Tibial artery (tissue), 4 donors: ENCODE results near the gene AGAP1.

Source experiments
- DNase-seq, 2 donors: peaks; one replicate each; pipeline ENCODE4 v3.0.0-alpha.2; 2019
- H3K27ac ChIP-seq, 2 donors: fragments of 200-600 bp; sonication (generic) in 1 of 2; 1 replicate in 1 of 2; 2 replicates in 1 of 2; pipeline ENCODE4 v1.5.1; 2018 to 2019; ENCODE audit warnings: mild to moderate bottlenecking in 1 of 2
- H3K27me3 ChIP-seq, 2 donors: fragments of 200-600 bp; sonication (generic) in 1 of 2; one replicate each; pipeline versions ENCODE4 v1.5.1 to v1.6.0; 2016 to 2019
- H3K36me3 ChIP-seq, 3 donors: fragments of 200-600 bp; sonication (generic) in 2 of 3; one replicate each; pipeline ENCODE4 v1.5.1; 2016 to 2019; ENCODE audit warnings: mild to moderate bottlenecking in 2 of 3
- H3K4me1 ChIP-seq, 4 donors: fragments of 200-600 bp; sonication (generic) in 2 of 4; 1 replicate in 3 of 4; 2 replicates in 1 of 4; pipeline ENCODE4 v1.5.1; 2016 to 2019
- H3K4me3 ChIP-seq, 2 donors: fragments of 200-600 bp; sonication (generic) in 1 of 2; 1 replicate in 1 of 2; 2 replicates in 1 of 2; pipeline ENCODE4 v1.5.1; 2018 to 2019; ENCODE audit warnings: mild to moderate bottlenecking in 2 of 2
- H3K9me3 ChIP-seq, 3 donors: fragments of 200-600 bp; sonication (generic) in 1 of 3; one replicate each; pipeline ENCODE4 v1.5.1; 2016 to 2019
- CTCF ChIP-seq, 2 experiments: fragments of 200-600 bp in 1 of 2; fragments of 450-650 bp in 1 of 2; IDR thresholded peaks; one replicate each; pipeline ENCODE4 v1.5.1; 2017 to 2019; ENCODE audit warnings: antibody characterized with exemption in 2 of 2, mild to moderate bottlenecking in 1 of 2, moderate library complexity in 1 of 2
- intact Hi-C: fragments of 100-400 bp; cut with DNase I; formaldehyde crosslinking; loops from one replicate; pipeline ENCODE4 v1.15.0; 2023; ENCODE audit warnings: low total_unique reads

The AGAP1 gene

DNA sequence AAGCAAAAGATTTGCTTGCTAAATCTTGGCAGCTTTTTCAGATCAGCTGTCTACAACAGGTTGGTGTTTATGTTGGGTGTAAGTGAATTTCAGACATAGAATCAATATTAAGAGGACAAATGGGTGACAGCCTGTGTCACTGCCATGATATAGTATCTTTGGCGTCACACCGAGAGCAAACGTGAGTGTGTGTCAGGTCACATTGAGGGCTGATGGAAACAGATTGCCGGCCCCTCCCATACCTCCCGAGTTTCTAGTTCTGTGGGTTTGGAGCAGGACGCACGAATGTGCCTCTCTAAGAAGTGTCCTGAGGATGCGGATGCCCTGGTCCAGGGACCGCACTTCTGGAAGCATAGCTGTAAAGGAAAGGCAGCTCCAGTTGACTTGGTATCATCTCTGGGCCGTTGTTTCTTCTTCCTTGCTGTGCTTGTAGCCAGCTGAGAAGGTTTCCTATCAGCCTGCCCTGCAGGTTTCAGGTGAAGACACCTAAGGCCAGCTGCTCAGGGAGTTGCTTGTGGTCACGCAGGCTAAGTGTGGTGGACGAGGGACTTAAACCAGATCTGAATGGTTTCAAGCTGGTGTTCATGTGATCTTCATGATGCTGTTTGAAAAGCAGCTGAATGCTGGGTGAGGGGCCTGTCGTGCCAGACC is 6.4 kb downstream of the AGAP1 start:
- no peak for DNase-seq
- TF ChIP-seq CTCF (IDR thresholded peaks at IDR 0.05) = no peak
- Histone ChIP-seq H3K27me3 (no peaks in the 10 kb centered on the region), H3K4me3 (no peak overlapping the region), H3K36me3 (no peaks in the 10 kb centered on the region), H3K9me3 (no peaks in the 10 kb centered on the region), H3K4me1 (peaks cover 0 to 29% (median 12%) of the 10 kb centered on the region in 4 donors), H3K27ac (no peak overlapping the region)
- intact Hi-C loops = no loop called here

DNA sequence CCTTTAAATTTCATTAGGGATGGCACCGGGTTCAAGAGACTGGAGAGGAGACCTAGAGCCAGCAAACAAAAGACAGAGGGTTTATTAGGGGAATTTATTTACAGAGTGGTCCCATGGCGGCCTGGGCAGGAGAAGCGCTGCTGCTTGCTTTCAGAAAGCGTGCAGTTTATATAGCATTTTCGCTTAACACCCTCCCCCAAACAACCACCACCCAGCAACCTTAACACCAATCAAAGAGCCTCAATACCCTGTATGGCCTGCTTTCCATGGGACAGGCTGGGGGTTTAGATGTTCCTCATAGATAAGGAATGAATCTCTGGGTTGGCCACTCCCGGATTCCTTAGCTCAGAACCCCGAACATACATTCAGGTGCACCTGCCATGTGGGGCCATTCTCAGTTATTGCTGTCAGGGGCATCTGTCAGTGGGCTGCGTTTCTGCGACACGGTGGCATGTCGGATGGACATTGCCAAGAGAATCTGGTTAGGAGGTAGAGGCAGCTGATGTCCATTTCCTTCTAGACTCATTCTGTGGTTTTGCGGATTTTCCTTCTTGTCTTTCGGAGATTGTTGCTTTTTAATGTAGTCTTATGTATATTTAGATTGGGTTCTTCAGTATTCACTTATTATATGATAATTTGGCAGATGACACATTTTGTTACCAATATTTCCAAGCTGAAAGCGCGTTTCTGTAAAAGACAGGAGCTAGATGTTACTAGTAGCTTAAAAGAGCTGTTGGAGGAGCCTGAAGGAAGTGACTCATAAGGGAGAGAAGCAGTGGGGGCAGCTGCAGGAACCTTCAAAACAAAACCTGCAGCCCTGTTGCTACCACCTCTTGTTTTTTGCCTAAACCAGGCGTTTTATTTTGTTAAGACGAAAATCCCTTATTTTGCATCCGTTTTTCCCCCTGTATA is 7.2 kb downstream of the AGAP1 start:
- intact Hi-C loops = no loop called here
- TF ChIP-seq CTCF (IDR thresholded peaks at IDR 0.05) = no peak
- H3K9me3 ChIP-seq = no peaks in the 10 kb centered on the region
- H3K4me3 ChIP-seq = no peak overlapping the region
- no peak for DNase-seq
- H3K27me3 ChIP-seq = no peaks in the 10 kb centered on the region
- H3K27ac ChIP-seq = no peak overlapping the region
- peaks cover 0 to 24% (median 5%) of the 10 kb centered on the region in 4 donors for H3K4me1 ChIP-seq
- no peaks in the 10 kb centered on the region for H3K36me3 ChIP-seq

DNA sequence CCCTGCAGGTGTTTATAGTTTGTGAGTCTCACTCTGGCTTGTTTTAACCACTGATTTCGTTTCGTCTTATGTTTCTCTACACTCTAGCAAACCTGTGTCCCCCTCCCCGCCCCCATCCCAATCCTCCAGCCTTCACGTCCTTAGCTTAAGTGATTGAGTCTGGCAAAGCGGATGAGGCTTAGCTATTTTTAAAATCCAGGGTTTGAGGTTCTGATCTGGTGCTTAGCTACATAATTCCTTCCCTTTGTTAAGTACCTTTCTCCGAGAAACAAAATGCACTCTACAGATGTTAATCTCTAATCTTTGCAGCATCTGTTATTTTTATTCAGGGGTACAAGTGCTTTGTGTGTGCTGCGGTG is 7.8 kb downstream of the AGAP1 start:
- H3K36me3 ChIP-seq = no peaks in the 10 kb centered on the region
- H3K4me1 ChIP-seq = peaks cover 0 to 17% (median 2%) of the 10 kb centered on the region in 4 donors
- H3K4me3 ChIP-seq = no peak overlapping the region
- H3K9me3 ChIP-seq = no peaks in the 10 kb centered on the region
- no peak for TF ChIP-seq CTCF (IDR thresholded peaks at IDR 0.05)
- intact Hi-C loops = no loop called here
- H3K27ac ChIP-seq = no peak overlapping the region
- no peaks in the 10 kb centered on the region for H3K27me3 ChIP-seq
- no peak for DNase-seq

DNA sequence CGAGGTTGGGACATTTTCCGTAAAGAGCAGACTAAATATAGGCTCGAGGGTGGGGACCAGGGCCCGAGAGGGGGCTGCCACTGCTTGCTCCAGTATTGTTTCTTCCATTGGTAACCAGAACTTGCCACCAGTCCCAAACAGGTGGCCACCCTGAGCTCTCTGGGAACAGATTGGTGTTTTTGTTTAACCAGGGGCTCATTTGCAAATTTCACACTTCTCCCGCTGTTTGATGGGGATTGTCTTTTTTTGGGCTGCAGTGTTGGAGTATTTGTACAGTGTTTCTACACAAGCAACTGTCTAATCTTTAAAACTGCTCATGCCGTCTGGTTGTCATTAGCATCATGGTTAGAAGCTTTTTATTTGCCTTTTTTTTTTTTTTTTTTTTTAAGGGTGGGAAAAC is 8.5 kb downstream of the AGAP1 start:
- no peaks in the 10 kb centered on the region for H3K9me3 ChIP-seq
- TF ChIP-seq CTCF (IDR thresholded peaks at IDR 0.05) = no peak
- H3K27ac ChIP-seq = no peak overlapping the region
- intact Hi-C loops = no loop called here
- DNase-seq = no peak
- H3K27me3 ChIP-seq = no peaks in the 10 kb centered on the region
- no peak overlapping the region for H3K4me3 ChIP-seq
- H3K36me3 ChIP-seq = no peaks in the 10 kb centered on the region
- H3K4me1 ChIP-seq = peaks cover 0 to 17% (median 2%) of the 10 kb centered on the region in 4 donors

GRCh38 chr2:235504441-235505180 is 10.8 kb downstream of the AGAP1 start:
- no peaks in the 10 kb centered on the region for H3K27me3 ChIP-seq
- intact Hi-C loops = no loop called here
- no peak for TF ChIP-seq CTCF (IDR thresholded peaks at IDR 0.05)
- no peak overlapping the region for H3K4me3 ChIP-seq
- no peaks in the 10 kb centered on the region for H3K36me3 ChIP-seq
- H3K4me1 ChIP-seq = peaks cover 0 to 17% (median 2%) of the 10 kb centered on the region in 4 donors
- H3K9me3 ChIP-seq = no peaks in the 10 kb centered on the region
- H3K27ac ChIP-seq = no peak overlapping the region
- no peak for DNase-seq
